ENCODE data around the gene RAD9A.

The RAD9A gene

GRCh38 chr11:67437082-67437808 is 45.5 kb downstream of the RAD9A start, which contains the start of gene PTPRCAP:
Gene PTPRCAP, minus strand, starts transcription at chr11:67437682. Its CDS starts 63 bp downstream, at chr11:67437619.
- DNase-seq (ENCODE audit: insufficient read length): peak; percentile 84
- no peak for FAIRE-seq
- TF ChIP-seq POLR2AphosphoS5 (IDR thresholded peaks at IDR 0.05; ENCODE audit: low read depth, low read length): peak; percentile 97
- TF ChIP-seq TAF1 (IDR thresholded peaks at IDR 0.05; ENCODE audit: borderline replicate concordance, low read depth, low read length): peak; percentile 97
- TF ChIP-seq POLR2A (IDR thresholded peaks at IDR 0.05; ENCODE audit: low read depth, low read length): peak; percentile 94

- FAIRE-seq (no peak), DNase-seq (ENCODE audit: insufficient read length) (no peak)
- no peak for TF ChIP-seq TAF1 (IDR thresholded peaks at IDR 0.05; ENCODE audit: borderline replicate concordance, low read depth, low read length)
- no peak; the same call in 1 of the 2 replicates for TF ChIP-seq POLR2AphosphoS5 (IDR thresholded peaks at IDR 0.05; ENCODE audit: low read depth, low read length)
- TF ChIP-seq POLR2A (IDR thresholded peaks at IDR 0.05; ENCODE audit: low read depth, low read length): no peak
These were observed 46.0 kb downstream of the RAD9A start for GRCh38 chr11:67437809-67438157.

GRCh38 chr11:67438158-67438902 is 46.5 kb downstream of the RAD9A start:
- peak; percentile 93 for DNase-seq (ENCODE audit: insufficient read length)
- peak; percentile 74 for TF ChIP-seq POLR2AphosphoS5 (IDR thresholded peaks at IDR 0.05; ENCODE audit: low read depth, low read length)
- TF ChIP-seq POLR2A (IDR thresholded peaks at IDR 0.05; ENCODE audit: low read depth, low read length): peak; percentile 64; the same call in 1 of the 2 replicates
- TF ChIP-seq TAF1 (IDR thresholded peaks at IDR 0.05; ENCODE audit: borderline replicate concordance, low read depth, low read length): peak; percentile 54; the same call in 1 of the 2 replicates
- no peak for FAIRE-seq

DNA sequence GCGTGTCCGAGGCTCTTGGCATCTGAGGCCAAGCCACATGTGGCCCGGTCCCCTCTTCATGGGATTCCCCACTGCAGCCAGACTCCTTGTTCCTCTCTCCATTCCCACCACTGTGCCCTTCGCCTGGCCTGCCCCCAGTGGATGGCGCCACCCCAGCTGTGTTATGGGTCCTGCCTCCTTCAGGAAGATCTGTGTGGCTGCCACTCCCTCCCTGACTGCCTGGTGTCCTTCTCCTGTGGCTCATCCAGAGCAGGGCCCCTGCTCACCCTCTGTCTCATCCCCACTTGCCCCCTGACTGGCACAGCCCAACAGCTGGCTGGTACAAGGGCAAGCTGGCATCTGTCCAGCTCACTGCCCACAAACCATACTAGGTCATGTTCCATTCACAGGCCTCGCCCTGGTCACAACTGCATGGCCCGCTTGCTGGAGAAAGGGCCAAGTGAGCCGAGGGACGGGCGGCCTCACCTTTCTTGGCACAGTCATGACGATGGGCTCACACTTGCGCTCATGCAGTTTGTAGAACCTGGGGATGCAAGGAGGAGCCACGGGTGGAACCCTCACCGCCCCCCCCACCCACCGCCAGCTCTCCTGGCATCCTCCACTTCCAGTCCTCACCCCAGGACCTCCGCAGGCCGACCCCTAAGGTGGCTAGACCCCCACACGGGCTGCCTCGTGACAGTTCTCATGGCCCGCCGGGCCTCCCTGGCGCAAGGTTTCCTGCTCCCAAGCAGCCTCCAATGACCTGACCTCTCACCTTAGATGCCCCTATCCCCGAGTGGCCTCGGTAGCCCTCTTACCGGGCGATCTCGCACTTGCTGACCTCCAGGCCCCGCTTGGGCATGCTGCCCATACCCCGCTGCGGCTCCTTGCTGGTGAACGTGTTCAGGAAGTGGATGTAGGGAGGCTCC is 47.8 kb downstream of the RAD9A start:
- peak; percentile 90 for FAIRE-seq
- DNase-seq (ENCODE audit: insufficient read length): no peak
- TF ChIP-seq TAF1 (IDR thresholded peaks at IDR 0.05; ENCODE audit: borderline replicate concordance, low read depth, low read length) (no peak), POLR2AphosphoS5 (IDR thresholded peaks at IDR 0.05; ENCODE audit: low read depth, low read length) (no peak), POLR2A (IDR thresholded peaks at IDR 0.05; ENCODE audit: low read depth, low read length) (peak; percentile 28)

- FAIRE-seq (no peak), DNase-seq (ENCODE audit: insufficient read length) (no peak)
- TF ChIP-seq POLR2AphosphoS5 (IDR thresholded peaks at IDR 0.05; ENCODE audit: low read depth, low read length) (no peak; the same call in 1 of the 2 replicates), POLR2A (IDR thresholded peaks at IDR 0.05; ENCODE audit: low read depth, low read length) (no peak; the same call in 1 of the 2 replicates), TAF1 (IDR thresholded peaks at IDR 0.05; ENCODE audit: borderline replicate concordance, low read depth, low read length) (no peak)
These were observed 48.7 kb downstream of the RAD9A start for GRCh38 chr11:67440229-67441097.

GRCh38 chr11:67441098-67441563 is 49.3 kb downstream of the RAD9A start:
- FAIRE-seq: no peak
- no peak for TF ChIP-seq TAF1 (IDR thresholded peaks at IDR 0.05; ENCODE audit: borderline replicate concordance, low read depth, low read length)
- no peak for TF ChIP-seq POLR2A (IDR thresholded peaks at IDR 0.05; ENCODE audit: low read depth, low read length)
- TF ChIP-seq POLR2AphosphoS5 (IDR thresholded peaks at IDR 0.05; ENCODE audit: low read depth, low read length): no peak
- no peak for DNase-seq (ENCODE audit: insufficient read length)

- DNase-seq (ENCODE audit: insufficient read length) (no peak), FAIRE-seq (peak; percentile 42)
- TF ChIP-seq TAF1 (IDR thresholded peaks at IDR 0.05; ENCODE audit: borderline replicate concordance, low read depth, low read length) (no peak), POLR2AphosphoS5 (IDR thresholded peaks at IDR 0.05; ENCODE audit: low read depth, low read length) (no peak), POLR2A (IDR thresholded peaks at IDR 0.05; ENCODE audit: low read depth, low read length) (no peak)
These were observed 50.1 kb downstream of the RAD9A start for GRCh38 chr11:67441731-67442351.

- DNase-seq (ENCODE audit: insufficient read length) (no peak), FAIRE-seq (no peak)
- TF ChIP-seq TAF1 (IDR thresholded peaks at IDR 0.05; ENCODE audit: borderline replicate concordance, low read depth, low read length) (no peak), POLR2AphosphoS5 (IDR thresholded peaks at IDR 0.05; ENCODE audit: low read depth, low read length) (no peak), POLR2A (IDR thresholded peaks at IDR 0.05; ENCODE audit: low read depth, low read length) (peak; percentile 23; the same call in 1 of the 2 replicates)
These were observed 51.0 kb downstream of the RAD9A start for GRCh38 chr11:67442504-67443404.

- FAIRE-seq: no peak
- TF ChIP-seq TAF1 (IDR thresholded peaks at IDR 0.05; ENCODE audit: borderline replicate concordance, low read depth, low read length) (no peak), POLR2A (IDR thresholded peaks at IDR 0.05; ENCODE audit: low read depth, low read length) (peak; percentile 12; the same call in 1 of the 2 replicates)
- no peak for DNase-seq (ENCODE audit: insufficient read length)
These were observed 53.7 kb downstream of the RAD9A start for GRCh38 chr11:67445515-67445914.

Measured in GM12892 (cell line).